ENCODE results near the gene OR2AE1.
"Not testable (repeated sequence)": the region's sequence is repeated elsewhere in the genome, so short reads cannot be mapped to it uniquely, and the experiment has no call there.

Gene OR2AE1, protein sequence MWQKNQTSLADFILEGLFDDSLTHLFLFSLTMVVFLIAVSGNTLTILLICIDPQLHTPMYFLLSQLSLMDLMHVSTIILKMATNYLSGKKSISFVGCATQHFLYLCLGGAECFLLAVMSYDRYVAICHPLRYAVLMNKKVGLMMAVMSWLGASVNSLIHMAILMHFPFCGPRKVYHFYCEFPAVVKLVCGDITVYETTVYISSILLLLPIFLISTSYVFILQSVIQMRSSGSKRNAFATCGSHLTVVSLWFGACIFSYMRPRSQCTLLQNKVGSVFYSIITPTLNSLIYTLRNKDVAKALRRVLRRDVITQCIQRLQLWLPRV

GRCh38 chr7:99876933-99877332, at the start of gene OR2AE1:
OR2AE1 (minus strand) TSS chr7:99877033; CDS start chr7:99877033, 0 bp downstream.
- DNase-seq = no peak

DNA sequence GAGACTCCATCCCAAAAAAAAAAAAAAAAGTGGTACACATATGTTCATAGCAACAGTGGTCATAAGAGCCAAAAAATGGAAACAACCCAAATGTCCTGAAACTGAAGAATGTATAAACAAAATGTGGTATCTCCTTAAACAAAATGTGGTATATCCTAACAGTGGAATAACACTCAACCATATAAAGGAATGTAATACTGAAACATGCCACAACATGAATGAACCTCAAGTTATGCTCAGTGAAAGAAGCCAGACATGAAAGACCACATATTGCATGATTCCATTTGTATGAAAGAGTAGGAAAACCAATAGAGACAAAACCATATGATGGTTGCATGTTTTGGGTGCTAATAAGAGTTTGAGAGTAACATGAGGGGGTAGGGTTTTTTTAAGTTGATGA, 49.5 kb upstream of the OR2AE1 start:
- DNase-seq = no peak

DNA sequence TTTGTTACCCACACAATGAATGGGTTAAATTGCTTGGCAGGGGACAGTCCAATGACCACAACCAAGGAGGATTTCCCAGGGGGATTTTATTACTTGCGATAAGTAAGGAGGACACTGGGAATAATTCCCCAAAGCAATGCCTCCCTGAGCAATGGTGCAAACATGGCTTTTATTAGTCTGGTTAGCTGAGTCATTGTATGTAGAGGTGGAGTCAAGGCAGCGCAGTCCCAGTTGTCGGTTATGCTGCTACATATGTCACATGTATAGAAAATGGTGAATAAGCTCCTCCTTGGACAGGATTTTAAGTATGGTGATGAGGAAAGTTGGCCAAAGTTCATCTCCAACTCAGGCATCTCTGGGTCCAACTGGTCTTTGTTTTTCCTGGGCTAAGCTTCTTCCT, 46.4 kb upstream of the OR2AE1 start:
- DNase-seq = peak in 1 of 2 donors; percentile 36

DNA sequence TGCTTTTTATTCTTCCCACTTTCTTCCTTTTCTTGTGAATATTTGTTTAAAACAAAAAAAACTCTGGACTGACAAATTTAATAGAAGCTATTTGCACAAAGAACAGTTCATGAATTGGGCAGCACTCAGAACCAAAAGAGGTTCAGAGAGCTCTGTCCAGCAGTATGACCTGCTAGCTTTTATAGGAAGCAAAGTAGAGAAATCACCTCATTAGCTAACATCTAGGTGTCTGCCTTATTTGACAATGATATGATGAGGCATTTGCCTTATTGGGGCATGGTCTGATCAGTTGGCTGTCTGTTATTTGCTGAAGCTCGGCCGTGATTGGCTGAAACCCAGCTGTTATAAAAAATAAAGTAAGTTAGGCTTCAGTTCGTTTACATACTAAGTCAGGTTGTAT, 43.3 kb upstream of the OR2AE1 start:
- no peak for DNase-seq

DNA sequence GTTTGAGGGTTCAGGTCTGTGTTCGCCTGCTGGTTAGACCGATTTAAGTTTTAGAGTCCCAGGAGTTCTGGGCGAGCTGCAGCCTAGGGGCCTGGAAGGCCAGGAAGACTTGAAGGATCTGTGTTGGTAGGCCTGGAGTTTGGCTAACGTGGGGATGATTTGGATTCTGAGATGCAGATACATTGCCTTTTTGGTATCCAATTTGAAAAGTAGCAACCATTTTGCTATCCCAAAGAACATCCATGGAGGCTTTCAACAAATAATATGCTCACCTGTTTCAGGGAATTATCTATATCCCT, 42.9 kb upstream of the OR2AE1 start:
- DNase-seq = no peak

- peak; percentile 91 to 92 for DNase-seq
Measured at GRCh38 chr7:99918959-99919813, 42.4 kb upstream of the OR2AE1 start, which contains the start of gene TRIM4. TRIM4 (minus strand) TSS chr7:99919530; CDS start chr7:99919401, 129 bp downstream.

DNA sequence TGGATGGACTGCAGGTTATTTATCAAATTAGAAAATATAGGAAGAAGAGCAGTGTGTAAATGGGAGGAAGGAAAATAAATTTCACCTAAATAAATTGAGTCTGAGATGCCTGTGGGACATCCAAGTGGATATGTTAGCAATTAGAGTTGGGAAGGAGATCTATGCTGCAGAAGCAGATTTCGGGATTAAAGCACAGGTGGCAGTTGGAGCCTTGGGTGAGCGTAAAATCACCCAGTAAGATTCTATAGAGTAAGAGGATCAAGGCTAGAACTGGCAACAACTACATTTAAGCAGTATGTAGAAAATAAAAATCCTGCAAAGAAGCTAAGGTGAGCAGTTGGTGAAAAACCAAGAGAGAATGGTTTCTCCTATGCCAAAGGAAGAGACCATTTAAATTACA, 34.1 kb upstream of the OR2AE1 start:
- DNase-seq = no peak

DNA sequence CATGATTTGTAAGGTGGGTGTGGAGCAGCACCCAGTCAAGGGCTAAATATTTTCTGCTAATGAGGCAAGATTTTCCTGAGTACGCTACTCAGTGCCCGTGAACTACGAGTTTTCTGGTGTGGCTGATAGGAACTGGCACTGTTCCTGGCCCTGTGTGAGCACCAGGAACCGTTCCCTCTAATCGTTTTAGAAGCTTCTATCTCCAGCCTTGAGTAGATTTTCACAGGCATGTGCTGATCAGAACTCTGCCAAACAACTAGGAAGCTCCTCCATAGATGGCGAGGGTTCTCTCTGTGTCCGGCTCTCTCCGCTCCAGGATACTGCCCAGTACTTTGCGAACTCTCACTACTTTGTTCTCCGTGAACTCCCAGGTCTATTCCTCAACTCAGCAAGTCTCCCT, 24.7 kb upstream of the OR2AE1 start:
- DNase-seq = no peak

- DNase-seq = no peak
Measured at GRCh38 chr7:99899830-99900519, 23.1 kb upstream of the OR2AE1 start.

- no peak for DNase-seq
Measured at GRCh38 chr7:99898836-99899235, 22.0 kb upstream of the OR2AE1 start.

DNA sequence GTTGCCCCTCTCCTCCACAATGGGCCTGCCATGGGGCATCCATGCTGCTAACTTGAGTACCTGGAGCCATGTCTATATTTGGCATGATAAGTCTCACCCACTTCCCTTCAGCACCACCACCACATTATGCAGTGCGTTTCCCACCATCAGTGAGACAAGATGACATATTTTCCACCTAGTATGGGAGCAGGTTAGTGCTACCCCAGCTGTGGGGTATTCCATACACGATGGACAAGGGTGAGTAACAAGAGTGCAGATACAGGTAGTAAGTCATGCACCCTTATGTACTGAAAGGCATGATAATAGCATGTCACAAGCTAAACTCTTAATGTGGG, 21.2 kb upstream of the OR2AE1 start:
- DNase-seq = no peak

- DNase-seq = no peak
Measured at GRCh38 chr7:99897322-99898022, 20.6 kb upstream of the OR2AE1 start.

DNA sequence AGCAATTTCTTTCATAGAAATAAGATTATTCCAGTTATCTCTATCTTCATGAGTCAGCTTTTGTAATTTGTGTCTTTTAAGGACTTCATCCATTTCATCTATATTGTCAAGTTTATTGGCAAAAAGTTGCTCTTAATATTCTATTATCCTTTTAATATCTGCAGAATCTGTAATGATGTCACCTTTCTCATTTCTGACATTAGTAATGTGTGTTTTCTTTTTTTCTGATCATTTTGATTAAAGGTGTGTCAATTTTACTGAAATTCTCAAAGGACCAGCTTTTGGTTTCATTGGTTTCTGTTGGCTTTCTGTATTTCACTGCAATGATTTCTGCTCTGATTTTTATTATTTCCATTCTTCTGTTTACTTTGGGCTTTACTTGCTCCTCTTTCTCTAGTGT, 17.9 kb upstream of the OR2AE1 start:
- no peak for DNase-seq

GRCh38 chr7:99893280-99893679, 16.4 kb upstream of the OR2AE1 start:
- DNase-seq = no peak

- DNase-seq = not testable (repeated sequence)
Measured at GRCh38 chr7:99890348-99890747, 13.5 kb upstream of the OR2AE1 start.

GRCh38 chr7:99888366-99888765, 11.5 kb upstream of the OR2AE1 start:
- DNase-seq = not testable (repeated sequence)

DNA sequence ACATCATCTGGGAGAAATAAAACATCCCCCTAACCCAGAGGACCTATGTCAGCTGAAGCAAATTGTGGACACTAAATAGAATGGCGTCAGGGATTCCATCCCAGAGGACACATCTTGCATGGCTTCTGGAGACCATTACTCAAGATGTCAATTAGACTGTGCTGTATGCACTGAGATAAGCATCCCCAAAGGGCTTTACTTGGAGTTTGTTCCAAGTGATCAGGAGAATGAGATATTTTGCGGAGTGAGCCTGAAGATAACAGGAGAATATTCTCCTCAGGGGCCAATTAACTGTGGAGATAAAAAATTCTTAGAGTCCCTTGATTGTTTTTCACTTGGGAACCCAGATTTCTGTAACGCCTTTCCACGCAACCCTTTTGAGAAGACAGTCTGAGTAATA, 4.5 kb upstream of the OR2AE1 start:
- DNase-seq = no peak

GRCh38 chr7:99876491-99876890, 342 bp downstream of the OR2AE1 start:
- DNase-seq = no peak

- no peak for DNase-seq
Measured at GRCh38 chr7:99868246-99868645, 8.6 kb downstream of the OR2AE1 start.

GRCh38 chr7:99867477-99867876, 9.4 kb downstream of the OR2AE1 start:
- not testable (repeated sequence) for DNase-seq

DNA sequence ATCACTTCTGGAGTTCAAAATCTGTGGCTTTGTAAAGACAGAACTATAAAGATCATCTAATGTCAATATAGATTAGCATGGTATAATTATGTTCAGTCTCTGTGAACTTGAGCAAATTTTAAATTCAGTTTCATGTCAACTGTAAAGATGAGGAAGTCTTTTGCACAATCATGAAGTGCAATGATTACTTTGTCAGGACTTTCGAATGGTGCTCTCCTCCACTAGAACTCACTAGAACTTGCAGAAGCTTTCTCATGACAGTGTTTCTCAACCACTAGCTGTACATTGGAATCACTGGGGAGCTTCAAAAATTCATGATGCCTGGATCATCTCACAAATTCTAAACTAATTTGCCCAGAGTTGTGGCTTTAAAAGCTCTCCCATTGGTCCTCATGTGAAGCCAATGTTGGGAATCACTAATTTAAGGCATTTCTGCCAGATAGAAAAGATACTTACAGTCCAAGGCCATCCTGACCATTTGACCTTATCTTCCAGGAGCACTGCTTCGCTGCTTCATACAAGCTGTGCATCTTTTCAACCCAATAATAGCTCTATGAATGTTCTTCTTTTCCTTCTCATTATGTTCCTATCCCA, 12.9 kb downstream of the OR2AE1 start:
- peak; percentile 27 to 36 for DNase-seq

GRCh38 chr7:99860281-99861127, 16.3 kb downstream of the OR2AE1 start:
- DNase-seq = no peak

Data from inflammatory macrophage treated with lipopolysaccharide for 1 hour (primary cell).